GM12878 (cell line): Measurements from ENCODE around the gene ZSCAN18.

Experiments used
- CHD1 ChIP-seq: IDR thresholded peaks from 2 replicates; pipeline ENCODE4 v1.6.1; 2012; ENCODE audit warnings: low read depth, low read length, improper control_type of control experiment
- CREM ChIP-seq: IDR thresholded peaks from 2 replicates; pipeline ENCODE4 v1.6.1; 2014; ENCODE audit warnings: antibody characterized with exemption, low read depth
- CTCF ChIP-seq, 3 experiments: IDR thresholded peaks in 2 of 3; conservative IDR thresholded peaks in 1 of 3; 2 replicates each; pipeline ENCODE4 v1.5.1; 2011; ENCODE audit warnings: low read depth in 3 of 3, low read length in 3 of 3, mild to moderate bottlenecking in 3 of 3, control low read depth in 2 of 3, moderate library complexity in 2 of 3, inconsistent platforms in 1 of 3, mixed read lengths in 1 of 3; ENCODE audit not compliant: control insufficient read depth in 2 of 3, insufficient read depth in 1 of 3; ENCODE audit errors: extremely low read depth in 1 of 3
- MYB ChIP-seq: fragments of 150-350 bp; IDR thresholded peaks from 2 replicates; pipeline ENCODE4 v1.6.1; 2014; ENCODE audit warnings: mild to moderate bottlenecking, low read depth, low read length, borderline replicate concordance
- NFXL1 ChIP-seq: fragments of 450-650 bp; IDR thresholded peaks from 2 replicates; pipeline ENCODE4 v1.6.1; 2017; ENCODE audit warnings: antibody characterized with exemption, mild to moderate bottlenecking, borderline replicate concordance
- POLR2A ChIP-seq: IDR thresholded peaks from 2 replicates; pipeline ENCODE4 v1.6.1; 2011; ENCODE audit warnings: low read depth, mild to moderate bottlenecking, low read length
- POLR2AphosphoS2 ChIP-seq: IDR thresholded peaks from 2 replicates; pipeline ENCODE4 v1.6.1; 2011; ENCODE audit warnings: low read depth, mild to moderate bottlenecking, low read length, improper control_type of control experiment, moderate library complexity
- POLR2AphosphoS5 ChIP-seq: IDR thresholded peaks from 2 replicates; pipeline ENCODE4 v1.6.1; 2011; ENCODE audit warnings: mild to moderate bottlenecking, low read length, inconsistent platforms
- REST ChIP-seq: IDR thresholded peaks from 2 replicates; pipeline ENCODE4 v1.6.1; 2012; ENCODE audit warnings: mild to moderate bottlenecking, low read depth, low read length
- STAT1 ChIP-seq: fragments of 450-650 bp; conservative IDR thresholded peaks from 2 replicates; pipeline ENCODE4 v1.6.1; 2014; ENCODE audit warnings: antibody characterized with exemption, mild to moderate bottlenecking
- TAF1 ChIP-seq: IDR thresholded peaks from 2 replicates; pipeline ENCODE4 v1.6.1; 2011; ENCODE audit warnings: mild to moderate bottlenecking, low read depth, low read length, borderline replicate concordance
- TARDBP ChIP-seq: IDR thresholded peaks from 2 replicates; pipeline ENCODE4 v1.6.1; 2016; ENCODE audit warnings: borderline replicate concordance
- TCF7 ChIP-seq: IDR thresholded peaks from 2 replicates; pipeline ENCODE4 v1.6.1; 2014; ENCODE audit warnings: antibody characterized with exemption, borderline replicate concordance

GRCh38 chr19:58037927-58038687, 59.9 kb downstream of the ZSCAN18 start:
- TF ChIP-seq TCF7 (no peak), POLR2AphosphoS5 (no peak), CTCF (IDR thresholded peaks at IDR 0.05 in 2 of 3, conservative IDR thresholded peaks at IDR 0.05 in 1 of 3; ENCODE audit: control insufficient read depth in 2 of 3, extremely low read depth in 1 of 3, insufficient read depth in 1 of 3, low read depth in 3 of 3, low read length in 3 of 3) (no peak), CHD1 (no peak), TAF1 (no peak), MYB (no peak), POLR2AphosphoS2 (no peak), TARDBP (no peak), REST (no peak), STAT1 (no peak), CREM (no peak), NFXL1 (no peak), POLR2A (no peak)
